ENCODE measurements around the gene RBFOX2.

The RBFOX2 gene

DNA sequence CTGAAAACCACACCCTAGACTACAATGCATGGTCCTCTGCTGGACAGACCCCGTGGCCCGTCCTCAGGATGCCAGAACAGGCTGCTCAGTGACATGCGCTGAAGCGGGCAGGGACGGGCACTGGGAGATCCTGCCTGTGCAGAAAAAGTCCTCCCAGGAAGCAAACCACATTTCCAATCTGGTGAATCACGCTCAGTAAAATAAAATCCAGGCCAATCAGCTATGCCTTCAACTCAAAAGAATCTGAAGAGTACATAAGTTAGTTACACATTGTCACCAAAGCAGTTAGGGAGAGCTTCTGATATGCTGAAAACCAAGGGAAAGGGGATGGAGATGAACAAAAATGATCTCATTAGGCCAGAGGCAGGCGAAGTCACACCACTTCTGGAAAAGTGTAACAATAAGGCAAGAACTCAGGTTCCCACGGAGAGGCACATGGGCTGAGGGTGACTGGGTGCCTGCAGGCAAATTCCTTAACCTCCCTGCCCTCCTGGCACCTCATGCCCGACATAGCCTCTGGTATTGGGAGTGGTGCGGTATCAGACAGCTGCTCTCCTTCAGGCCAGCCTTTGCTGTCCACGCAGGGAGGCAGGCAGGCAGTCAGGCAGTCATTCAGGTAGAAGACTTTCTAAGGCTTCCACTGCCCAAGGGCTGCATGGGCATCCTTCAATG is 244.5 kb downstream of the RBFOX2 start:
- Mint-ChIP-seq H3K27me3 (no peaks in the 10 kb centered on the region), H3K9me3 (no peaks in the 10 kb centered on the region), H3K4me3 (no peak overlapping the region), H3K27ac (no peak overlapping the region), H3K36me3 (no peaks in the 10 kb centered on the region), H3K4me1 (no peaks in the 10 kb centered on the region)
- CTCF ChIA-PET, result interaction anchor here (0.6 kb wide), 1 partner anchor 10 kb away, joined by 3 read pairs; no protein-coding TSS in a partner anchor
- DNase-seq, result no peak

DNA sequence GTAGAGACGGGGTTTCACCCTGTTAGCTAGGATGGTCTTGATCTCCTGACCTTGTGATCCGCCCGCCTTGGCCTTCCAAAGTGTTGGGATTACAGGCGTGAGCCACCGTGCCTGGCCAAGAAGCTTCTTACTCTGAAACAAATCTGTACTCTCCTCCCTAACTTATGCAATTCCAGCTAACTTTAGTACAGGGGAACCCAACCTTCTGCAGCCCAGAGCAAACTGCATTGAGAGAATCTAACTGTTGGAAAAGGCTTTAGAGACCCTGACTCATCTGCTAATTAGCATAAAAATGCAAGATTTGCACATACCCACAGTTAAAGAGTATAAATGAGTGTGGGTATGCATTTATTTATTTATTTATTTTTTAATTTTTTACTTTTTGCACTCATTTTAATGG is 246.1 kb downstream of the RBFOX2 start:
- Mint-ChIP-seq H3K4me1 (no peaks in the 10 kb centered on the region), H3K36me3 (no peaks in the 10 kb centered on the region), H3K27ac (no peak overlapping the region), H3K9me3 (no peaks in the 10 kb centered on the region), H3K4me3 (no peak overlapping the region), H3K27me3 (no peaks in the 10 kb centered on the region)
- no peak for DNase-seq
- CTCF ChIA-PET, result no interaction called here

DNA sequence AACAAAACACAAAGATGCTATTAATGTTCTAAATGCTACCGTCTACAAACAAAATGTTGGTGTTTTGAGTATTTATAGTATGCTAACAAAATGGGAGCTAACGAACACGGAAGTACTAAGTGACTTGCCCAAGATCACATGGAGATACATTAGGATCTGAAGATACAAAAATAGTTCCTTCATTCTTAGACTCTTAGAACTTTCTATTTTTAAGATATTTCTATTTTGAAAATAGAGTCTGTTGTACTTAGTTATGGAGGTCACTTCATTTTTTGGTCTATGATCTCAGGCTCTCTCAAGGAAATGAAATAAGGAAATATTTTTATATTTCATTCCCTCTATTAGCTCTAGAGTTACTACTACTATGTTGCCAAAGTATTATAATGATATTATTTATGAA is 246.7 kb downstream of the RBFOX2 start:
- Mint-ChIP-seq H3K27ac (no peak overlapping the region), H3K4me1 (no peaks in the 10 kb centered on the region), H3K27me3 (no peaks in the 10 kb centered on the region), H3K36me3 (no peaks in the 10 kb centered on the region), H3K4me3 (no peak overlapping the region), H3K9me3 (no peaks in the 10 kb centered on the region)
- CTCF ChIA-PET, result no interaction called here
- no peak for DNase-seq

DNA sequence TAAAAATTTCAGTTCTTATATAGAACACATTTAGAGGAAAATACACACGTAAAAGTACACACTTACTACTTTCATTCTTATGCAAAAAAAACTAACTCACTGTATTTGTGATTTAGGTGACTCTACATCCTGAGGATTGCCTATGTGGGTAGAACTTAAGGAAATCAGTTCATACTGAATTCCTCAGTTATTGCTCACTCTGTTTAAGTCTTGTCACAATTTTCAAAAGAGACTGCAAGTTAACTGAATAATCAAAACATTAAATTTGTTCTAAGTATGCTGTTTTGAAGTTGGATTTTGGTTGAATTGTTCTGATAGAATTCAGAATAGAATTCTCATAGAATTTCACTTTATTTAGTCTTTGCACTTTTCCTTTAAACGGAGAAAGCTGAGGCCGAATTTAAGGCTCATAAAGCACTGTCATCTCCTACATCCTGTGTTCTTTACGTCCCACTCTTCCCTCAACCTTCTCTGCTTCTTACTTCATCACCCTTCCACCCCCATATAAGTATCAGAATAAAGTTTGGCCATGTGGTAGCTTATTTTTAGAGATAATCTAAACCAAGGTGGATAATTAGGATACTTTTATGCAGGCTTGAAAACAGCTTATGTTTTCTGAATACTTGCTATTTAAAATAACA is 251.2 kb downstream of the RBFOX2 start:
- no peaks in the 10 kb centered on the region for H3K9me3 Mint-ChIP-seq
- DNase-seq, result no peak
- H3K4me1 Mint-ChIP-seq, result no peaks in the 10 kb centered on the region
- CTCF ChIA-PET, result no interaction called here
- H3K27ac Mint-ChIP-seq, result no peak overlapping the region
- H3K4me3 Mint-ChIP-seq, result no peak overlapping the region
- H3K36me3 Mint-ChIP-seq, result no peaks in the 10 kb centered on the region
- H3K27me3 Mint-ChIP-seq, result peaks cover 5% of the 10 kb centered on the region

DNA sequence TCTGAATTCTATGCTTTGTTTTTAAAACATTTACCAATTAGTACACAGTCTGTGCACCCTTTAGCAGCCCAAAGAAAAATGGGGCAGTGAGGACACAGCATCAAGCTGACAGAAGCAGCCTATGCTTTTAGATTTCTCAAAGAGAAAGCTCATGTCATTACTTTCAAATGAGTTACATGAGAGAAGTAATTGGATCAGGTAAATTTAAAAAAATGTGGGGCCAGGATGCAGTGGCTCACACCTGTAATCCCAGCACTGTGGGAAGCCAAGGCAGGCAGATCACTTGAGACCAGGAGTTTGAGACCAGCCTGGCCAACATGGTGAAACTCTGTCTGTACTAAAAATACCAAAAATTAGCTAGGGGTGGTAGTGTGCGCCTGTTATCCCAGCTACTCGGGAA is 253.3 kb downstream of the RBFOX2 start:
- Mint-ChIP-seq H3K9me3 (no peaks in the 10 kb centered on the region), H3K36me3 (no peaks in the 10 kb centered on the region), H3K27me3 (peaks cover 5% of the 10 kb centered on the region), H3K27ac (no peak overlapping the region), H3K4me1 (no peaks in the 10 kb centered on the region), H3K4me3 (no peak overlapping the region)
- CTCF ChIA-PET, result no interaction called here
- DNase-seq, result no peak

DNA sequence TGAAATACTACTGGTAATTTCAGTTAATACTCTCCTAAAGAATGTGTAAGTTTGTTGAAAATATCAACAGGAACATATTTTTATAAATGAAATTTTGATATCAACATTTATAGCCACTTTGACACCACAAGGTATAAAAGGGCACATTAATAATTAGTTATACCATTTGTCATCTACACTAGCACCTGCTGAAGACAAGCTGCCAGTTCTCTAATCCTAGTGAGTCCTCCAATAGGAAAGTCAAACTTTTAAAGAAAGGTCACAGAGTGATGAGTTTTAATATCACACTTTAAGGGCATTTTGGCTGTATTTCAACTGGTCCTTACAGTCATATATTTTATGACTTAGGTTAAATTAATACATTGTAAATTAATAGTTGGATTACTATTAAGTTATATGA is 258.6 kb downstream of the RBFOX2 start:
- H3K4me1 Mint-ChIP-seq, result no peaks in the 10 kb centered on the region
- H3K27ac Mint-ChIP-seq, result no peak overlapping the region
- CTCF ChIA-PET, result no interaction called here
- no peak for DNase-seq
- H3K36me3 Mint-ChIP-seq, result no peaks in the 10 kb centered on the region
- H3K27me3 Mint-ChIP-seq, result peaks cover 4% of the 10 kb centered on the region
- no peak overlapping the region for H3K4me3 Mint-ChIP-seq
- H3K9me3 Mint-ChIP-seq, result no peaks in the 10 kb centered on the region

DNA sequence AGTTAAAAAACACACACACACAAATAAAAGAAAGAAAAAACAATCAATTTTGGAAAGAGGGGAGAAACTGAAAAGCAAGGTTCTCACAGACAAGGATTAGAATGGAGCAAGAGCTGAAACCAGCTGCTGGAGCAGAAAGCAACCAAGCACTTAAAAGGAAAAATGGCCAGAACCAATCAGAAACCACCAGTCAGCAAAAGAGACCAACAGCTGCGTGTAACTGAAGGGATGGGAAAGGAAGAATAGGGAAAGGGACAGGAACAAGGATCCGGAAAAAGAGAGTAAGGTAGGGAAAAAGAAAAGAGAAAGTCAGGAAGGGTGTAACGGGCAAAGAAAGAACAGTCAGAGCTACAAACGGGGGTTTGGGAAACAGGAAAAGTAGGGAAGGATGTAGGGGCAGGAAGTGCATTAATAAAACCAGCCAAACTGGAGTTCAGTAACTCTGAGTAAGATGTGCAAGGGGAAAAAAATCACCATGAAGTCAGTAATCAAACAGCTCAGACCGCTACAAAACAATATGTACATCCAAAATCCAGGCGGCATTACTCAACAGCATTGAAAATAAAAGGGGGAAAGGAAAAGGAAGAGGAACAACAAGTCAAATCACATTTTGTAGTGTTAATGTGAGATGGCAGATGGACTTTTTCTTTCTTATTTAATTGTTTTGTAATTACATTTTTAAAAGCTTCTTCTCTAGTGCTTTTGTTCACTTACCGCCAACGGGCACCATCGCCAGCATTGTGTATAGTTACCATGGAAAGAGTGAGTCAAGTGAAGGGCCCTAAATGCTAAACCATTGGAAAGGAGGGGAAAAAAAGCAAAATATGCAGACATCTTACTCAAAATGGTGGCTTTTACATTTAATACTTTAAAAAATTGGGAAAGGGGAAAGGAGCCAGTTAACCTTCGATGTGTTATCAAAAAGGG is 261.7 kb downstream of the RBFOX2 start:
- H3K4me1 Mint-ChIP-seq, result no peaks in the 10 kb centered on the region
- no peaks in the 10 kb centered on the region for H3K9me3 Mint-ChIP-seq
- H3K36me3 Mint-ChIP-seq, result no peaks in the 10 kb centered on the region
- no peak overlapping the region for H3K27ac Mint-ChIP-seq
- H3K4me3 Mint-ChIP-seq, result no peak overlapping the region
- CTCF ChIA-PET, result no interaction called here
- peaks cover 4% of the 10 kb centered on the region for H3K27me3 Mint-ChIP-seq
- DNase-seq, result no peak

DNA sequence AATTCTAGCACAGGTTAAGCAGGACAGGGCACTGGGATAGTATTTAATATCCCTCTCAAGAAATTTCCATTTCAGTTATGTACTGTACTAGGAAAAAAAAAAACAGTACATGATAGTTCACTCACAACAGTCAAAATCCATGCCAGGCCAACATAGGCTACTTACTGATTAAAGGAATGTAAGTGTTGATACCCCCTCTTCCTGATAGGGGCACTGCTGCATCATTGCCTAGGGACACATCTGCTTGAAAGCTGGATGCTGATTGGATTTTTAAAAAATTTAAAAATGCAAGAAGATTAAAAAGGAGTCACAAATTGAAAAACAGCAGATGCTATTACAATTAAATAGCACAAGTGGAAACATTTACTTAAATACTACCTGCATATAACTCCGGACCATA is 267.6 kb downstream of the RBFOX2 start:
- no peak overlapping the region for H3K4me3 Mint-ChIP-seq
- no peaks in the 10 kb centered on the region for H3K27me3 Mint-ChIP-seq
- no peaks in the 10 kb centered on the region for H3K4me1 Mint-ChIP-seq
- no peaks in the 10 kb centered on the region for H3K36me3 Mint-ChIP-seq
- H3K9me3 Mint-ChIP-seq, result no peaks in the 10 kb centered on the region
- H3K27ac Mint-ChIP-seq, result no peak overlapping the region
- CTCF ChIA-PET, result interaction anchor here (0.5 to 1.3 kb wide), 2 partner anchors 83 to 154 kb away, joined by 3 read pairs; no protein-coding TSS in a partner anchor
- no peak for DNase-seq

DNA sequence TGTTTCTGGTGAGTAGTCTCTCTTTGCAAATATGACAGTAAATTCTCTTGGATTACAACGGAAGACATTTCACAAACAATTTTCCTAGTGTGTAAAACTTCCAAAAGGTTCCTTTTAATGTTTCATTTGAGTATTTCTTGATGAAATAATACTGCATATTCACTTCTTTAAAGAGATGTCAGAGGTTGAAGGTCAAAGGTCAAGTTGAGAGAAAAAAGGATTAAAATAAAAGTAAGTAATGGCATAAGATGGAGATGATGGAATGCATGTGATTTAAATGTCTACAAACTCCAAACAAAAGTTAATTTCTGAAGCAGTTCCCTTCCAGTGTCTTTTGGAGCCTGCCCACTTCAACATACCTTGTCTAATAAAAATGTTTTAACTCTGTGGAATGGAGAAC is 270.2 kb downstream of the RBFOX2 start:
- no peaks in the 10 kb centered on the region for H3K9me3 Mint-ChIP-seq
- H3K4me3 Mint-ChIP-seq, result no peak overlapping the region
- H3K36me3 Mint-ChIP-seq, result no peaks in the 10 kb centered on the region
- CTCF ChIA-PET, result no interaction called here
- no peaks in the 10 kb centered on the region for H3K27me3 Mint-ChIP-seq
- H3K27ac Mint-ChIP-seq, result no peak overlapping the region
- H3K4me1 Mint-ChIP-seq, result peaks cover 7% of the 10 kb centered on the region
- no peak for DNase-seq

DNA sequence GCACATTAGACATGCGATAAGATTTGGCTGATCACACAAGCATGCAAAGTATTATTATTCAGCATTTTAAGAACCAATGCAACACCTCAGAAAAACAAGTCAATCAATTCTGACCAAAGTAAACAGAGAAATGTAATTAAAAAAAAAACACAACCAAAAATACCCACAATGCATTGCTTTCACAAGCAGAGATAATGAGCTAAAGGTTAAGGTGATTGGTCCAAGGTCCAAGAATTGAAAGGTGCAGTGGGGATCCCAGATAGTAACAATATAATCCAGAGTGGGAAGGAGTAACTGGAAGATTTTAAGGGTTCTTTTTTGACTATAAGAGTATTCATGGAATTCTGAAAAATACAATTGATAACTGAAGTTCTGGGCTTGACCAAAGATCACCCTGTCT is 271.9 kb downstream of the RBFOX2 start:
- CTCF ChIA-PET, result no interaction called here
- H3K4me1 Mint-ChIP-seq, result peaks cover 7% of the 10 kb centered on the region
- H3K9me3 Mint-ChIP-seq, result no peaks in the 10 kb centered on the region
- no peaks in the 10 kb centered on the region for H3K36me3 Mint-ChIP-seq
- no peak for DNase-seq
- H3K4me3 Mint-ChIP-seq, result no peak overlapping the region
- no peak overlapping the region for H3K27ac Mint-ChIP-seq
- no peaks in the 10 kb centered on the region for H3K27me3 Mint-ChIP-seq

DNA sequence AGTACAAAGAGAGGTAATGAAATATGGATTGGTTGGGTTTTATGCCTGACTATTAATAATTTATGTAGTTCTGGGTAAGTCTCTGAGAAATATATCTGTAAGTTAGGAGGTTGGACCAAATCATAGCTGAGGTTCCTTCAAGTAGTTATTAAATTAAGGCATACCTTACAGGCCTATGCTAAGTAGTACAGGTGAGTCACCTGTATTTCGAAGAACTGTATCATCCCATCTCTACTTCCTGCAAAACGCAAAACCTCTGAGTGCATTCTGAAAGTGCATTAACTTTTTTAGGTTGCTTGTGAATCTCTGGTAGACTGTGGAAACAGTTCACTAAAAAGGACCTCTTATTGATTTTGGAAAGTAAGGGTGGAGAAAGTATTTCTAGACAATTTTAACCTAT is 273.9 kb downstream of the RBFOX2 start:
- Mint-ChIP-seq H3K9me3 (no peaks in the 10 kb centered on the region), H3K36me3 (no peaks in the 10 kb centered on the region), H3K4me3 (no peak overlapping the region), H3K4me1 (peaks cover 7% of the 10 kb centered on the region), H3K27me3 (no peaks in the 10 kb centered on the region), H3K27ac (no peak overlapping the region)
- DNase-seq, result no peak
- CTCF ChIA-PET, result no interaction called here

DNA sequence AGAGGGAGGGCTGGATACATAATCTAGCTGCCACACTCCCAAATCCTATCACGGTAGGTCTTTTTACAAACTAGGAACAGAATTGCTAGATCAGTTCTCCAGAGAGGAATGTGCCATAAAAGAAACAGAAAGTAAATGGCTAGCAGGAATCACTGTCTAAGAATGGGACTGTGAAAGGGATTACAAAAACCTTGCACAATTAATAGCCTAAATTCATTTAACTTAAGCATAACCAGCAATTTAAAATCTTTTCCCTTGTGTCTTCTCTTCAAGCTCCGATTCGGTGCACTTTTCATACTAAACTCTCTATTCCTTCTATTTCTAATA is 275.8 kb downstream of the RBFOX2 start:
- no peak for DNase-seq
- Mint-ChIP-seq H3K9me3 (no peaks in the 10 kb centered on the region), H3K4me1 (peaks cover 7% of the 10 kb centered on the region), H3K36me3 (no peaks in the 10 kb centered on the region), H3K27me3 (no peaks in the 10 kb centered on the region), H3K4me3 (no peak overlapping the region), H3K27ac (no peak overlapping the region)
- CTCF ChIA-PET, result no interaction called here

DNA sequence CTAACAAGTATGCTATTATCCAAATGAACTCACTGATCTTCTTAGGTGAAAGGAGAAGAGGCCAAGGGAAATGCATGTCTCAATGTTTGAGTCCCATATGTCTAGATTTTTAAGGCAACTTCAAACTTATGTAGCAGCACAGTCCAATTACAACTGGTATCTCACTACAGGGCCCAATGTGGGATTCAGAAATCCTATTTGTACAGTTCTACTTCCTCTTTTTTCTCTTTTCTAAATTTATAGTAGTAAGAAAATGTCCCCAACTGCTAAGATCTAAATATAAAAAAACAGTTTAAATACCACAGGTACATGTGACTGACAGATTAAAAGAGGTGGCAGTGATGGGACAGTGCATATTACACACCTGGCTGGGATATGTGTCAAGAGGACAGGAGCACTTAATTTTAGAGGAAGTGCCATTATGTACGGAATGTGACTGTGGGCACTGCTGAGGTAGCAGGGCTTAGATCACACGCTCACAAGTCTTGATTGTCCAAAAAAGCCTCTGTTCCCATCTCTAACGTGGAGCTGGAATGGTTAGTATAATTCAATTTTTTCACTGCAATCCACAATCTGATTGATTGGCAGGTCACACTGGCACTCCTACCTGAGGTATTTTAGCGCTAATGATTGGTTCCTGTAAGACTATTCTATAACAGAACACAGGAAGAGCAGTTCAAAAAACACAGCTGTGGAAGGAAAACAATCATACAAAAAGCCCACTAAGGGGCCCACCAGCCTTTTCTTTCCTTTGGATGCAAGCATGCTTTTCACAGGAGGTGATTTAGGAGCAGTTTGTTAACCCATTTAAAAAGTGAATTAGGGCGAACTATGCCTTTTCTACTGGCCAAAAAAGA is 276.4 kb downstream of the RBFOX2 start:
- no peak for DNase-seq
- Mint-ChIP-seq H3K4me1 (peaks cover 7% of the 10 kb centered on the region), H3K27ac (no peak overlapping the region), H3K36me3 (no peaks in the 10 kb centered on the region), H3K27me3 (no peaks in the 10 kb centered on the region), H3K9me3 (no peaks in the 10 kb centered on the region), H3K4me3 (no peak overlapping the region)
- CTCF ChIA-PET, result no interaction called here

DNA sequence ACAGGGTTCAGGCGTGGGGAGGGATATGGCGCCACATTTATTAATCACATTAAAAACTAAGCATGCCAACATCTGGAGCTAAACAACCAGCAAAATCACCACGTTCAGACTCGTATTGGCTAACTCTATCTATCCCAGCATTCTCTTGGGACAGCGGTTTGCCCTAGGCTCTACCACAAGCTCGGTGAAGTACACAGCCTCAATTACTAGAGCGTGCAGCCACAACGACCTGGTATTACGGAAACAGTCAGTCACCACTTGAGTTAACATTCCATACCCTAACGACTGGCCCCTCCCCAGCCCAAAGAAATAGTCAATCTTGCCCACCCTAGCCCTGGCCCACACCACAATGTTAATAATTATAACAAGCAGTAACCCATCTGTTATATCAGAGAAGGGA is 278.8 kb downstream of the RBFOX2 start:
- Mint-ChIP-seq H3K27me3 (no peaks in the 10 kb centered on the region), H3K9me3 (no peaks in the 10 kb centered on the region), H3K4me1 (peaks cover 4% of the 10 kb centered on the region), H3K4me3 (no peak overlapping the region), H3K36me3 (no peaks in the 10 kb centered on the region), H3K27ac (no peak overlapping the region)
- no peak for DNase-seq
- CTCF ChIA-PET, result interaction anchor here (0.7 kb wide), 1 partner anchor 316 kb away, joined by 3 read pairs; no protein-coding TSS in a partner anchor
